K562 (cell line): ENCODE measurements around the gene ACAP2.

Source experiments
- EZH2 ChIP-seq: IDR thresholded peaks from 2 replicates; pipeline ENCODE4 v1.6.1; 2012; ENCODE audit warnings: low read depth, mild to moderate bottlenecking, inconsistent platforms, low read length, borderline replicate concordance
- FOXJ3 ChIP-seq: sonication (generic); formaldehyde crosslinking; IDR thresholded peaks from 2 replicates; pipeline ENCODE4 v1.4.0; 2020; ENCODE audit warnings: mild to moderate bottlenecking, missing genetic modification reagents
- TF ChIP-seq, protein P1 (sequence below), 3 experiments: fragments of 200-800 bp in 1 of 3; fragments of 250-450 bp in 1 of 3; fragments of 450-650 bp in 1 of 3; sonication (Bioruptor Pico) in 1 of 3; sonication (Bioruptor generic) in 1 of 3; formaldehyde crosslinking in 1 of 3; IDR thresholded peaks; 2 replicates each; pipeline versions ENCODE4 v1.6.1 to v1.8.0; 2016 to 2022; ENCODE audit warnings: mild to moderate bottlenecking in 2 of 3, missing genetic modification characterization in 2 of 3, missing compliant biosample characterization in 1 of 3, moderate library complexity in 1 of 3

- TF ChIP-seq FOXJ3 (CRISPR knock-in tag) (no peak), EZH2 (no peak)
- TF ChIP-seq, protein P1, sequence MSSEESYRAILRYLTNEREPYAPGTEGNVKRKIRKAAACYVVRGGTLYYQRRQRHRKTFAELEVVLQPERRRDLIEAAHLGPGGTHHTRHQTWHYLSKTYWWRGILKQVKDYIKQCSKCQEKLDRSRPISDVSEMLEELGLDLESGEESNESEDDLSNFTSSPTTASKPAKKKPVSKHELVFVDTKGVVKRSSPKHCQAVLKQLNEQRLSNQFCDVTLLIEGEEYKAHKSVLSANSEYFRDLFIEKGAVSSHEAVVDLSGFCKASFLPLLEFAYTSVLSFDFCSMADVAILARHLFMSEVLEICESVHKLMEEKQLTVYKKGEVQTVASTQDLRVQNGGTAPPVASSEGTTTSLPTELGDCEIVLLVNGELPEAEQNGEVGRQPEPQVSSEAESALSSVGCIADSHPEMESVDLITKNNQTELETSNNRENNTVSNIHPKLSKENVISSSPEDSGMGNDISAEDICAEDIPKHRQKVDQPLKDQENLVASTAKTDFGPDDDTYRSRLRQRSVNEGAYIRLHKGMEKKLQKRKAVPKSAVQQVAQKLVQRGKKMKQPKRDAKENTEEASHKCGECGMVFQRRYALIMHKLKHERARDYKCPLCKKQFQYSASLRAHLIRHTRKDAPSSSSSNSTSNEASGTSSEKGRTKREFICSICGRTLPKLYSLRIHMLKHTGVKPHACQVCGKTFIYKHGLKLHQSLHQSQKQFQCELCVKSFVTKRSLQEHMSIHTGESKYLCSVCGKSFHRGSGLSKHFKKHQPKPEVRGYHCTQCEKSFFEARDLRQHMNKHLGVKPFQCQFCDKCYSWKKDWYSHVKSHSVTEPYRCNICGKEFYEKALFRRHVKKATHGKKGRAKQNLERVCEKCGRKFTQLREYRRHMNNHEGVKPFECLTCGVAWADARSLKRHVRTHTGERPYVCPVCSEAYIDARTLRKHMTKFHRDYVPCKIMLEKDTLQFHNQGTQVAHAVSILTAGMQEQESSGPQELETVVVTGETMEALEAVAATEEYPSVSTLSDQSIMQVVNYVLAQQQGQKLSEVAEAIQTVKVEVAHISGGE (CRISPR knock-in tag; IDR thresholded peaks at IDR 0.05) = peak in 2 of 3 experiments; percentile 2 to 20; a peak in 1 of 6 replicates
Observed at GRCh38 chr3:195271410-195272243, 171.2 kb downstream of the ACAP2 start.
